ENCODE data around the gene MAPK9. TPM values are rescaled to one million over a fixed set of nuclear protein-coding genes. Genes with fewer than 3 reads are reported as not detected.

The MAPK9 gene
- total RNA-seq, 1 donor from 2014 or later: 34.6 TPM

- H3K27me3 Mint-ChIP-seq (ENCODE audit: low read depth): no peaks in the 10 kb centered on the region
- no peak for DNase-seq (ENCODE audit: low spot score)
- no peak overlapping the region for H3K4me3 Mint-ChIP-seq (ENCODE audit: unreplicated experiment)
- TF ChIP-seq CTCF (IDR thresholded peaks at IDR 0.05): no peak
- no peaks in the 10 kb centered on the region for H3K4me1 Mint-ChIP-seq (ENCODE audit: low read depth)
- H3K36me3 Mint-ChIP-seq (ENCODE audit: low read depth): peaks cover 30% of the 10 kb centered on the region
- no peak overlapping the region for H3K27ac Mint-ChIP-seq (ENCODE audit: unreplicated experiment)
- peaks cover 56% of the 10 kb centered on the region for H3K9me3 Mint-ChIP-seq (ENCODE audit: low read depth)
Observed at GRCh38 chr5:180222056-180222455, 69.8 kb downstream of the MAPK9 start.

- no peak for DNase-seq (ENCODE audit: low spot score)
- Mint-ChIP-seq H3K27ac (ENCODE audit: unreplicated experiment) (no peak overlapping the region), H3K36me3 (ENCODE audit: low read depth) (peaks cover 15% of the 10 kb centered on the region), H3K4me1 (ENCODE audit: low read depth) (no peaks in the 10 kb centered on the region), H3K4me3 (ENCODE audit: unreplicated experiment) (no peak overlapping the region), H3K27me3 (ENCODE audit: low read depth) (peaks cover under 1% of the 10 kb centered on the region), H3K9me3 (ENCODE audit: low read depth) (peaks cover 37% of the 10 kb centered on the region)
- no peak for TF ChIP-seq CTCF (IDR thresholded peaks at IDR 0.05)
Observed at GRCh38 chr5:180217797-180218196, 74.1 kb downstream of the MAPK9 start.

GRCh38 chr5:180216646-180217171, 75.2 kb downstream of the MAPK9 start:
- peaks cover 6% of the 10 kb centered on the region for H3K27me3 Mint-ChIP-seq (ENCODE audit: low read depth)
- TF ChIP-seq CTCF (IDR thresholded peaks at IDR 0.05): no peak
- peaks cover 11% of the 10 kb centered on the region for H3K36me3 Mint-ChIP-seq (ENCODE audit: low read depth)
- H3K4me1 Mint-ChIP-seq (ENCODE audit: low read depth): no peaks in the 10 kb centered on the region
- H3K27ac Mint-ChIP-seq (ENCODE audit: unreplicated experiment): no peak overlapping the region
- H3K9me3 Mint-ChIP-seq (ENCODE audit: low read depth): peaks cover 29% of the 10 kb centered on the region
- DNase-seq (ENCODE audit: low spot score): no peak
- no peak overlapping the region for H3K4me3 Mint-ChIP-seq (ENCODE audit: unreplicated experiment)

- Mint-ChIP-seq H3K36me3 (ENCODE audit: low read depth) (peaks cover 11% of the 10 kb centered on the region), H3K4me3 (ENCODE audit: unreplicated experiment) (no peak overlapping the region), H3K27me3 (ENCODE audit: low read depth) (peaks cover 6% of the 10 kb centered on the region), H3K4me1 (ENCODE audit: low read depth) (no peaks in the 10 kb centered on the region), H3K27ac (ENCODE audit: unreplicated experiment) (no peak overlapping the region), H3K9me3 (ENCODE audit: low read depth) (peaks cover 29% of the 10 kb centered on the region)
- TF ChIP-seq CTCF (IDR thresholded peaks at IDR 0.05): no peak
- no peak for DNase-seq (ENCODE audit: low spot score)
Observed at GRCh38 chr5:180215783-180216630, 75.9 kb downstream of the MAPK9 start.

DNA sequence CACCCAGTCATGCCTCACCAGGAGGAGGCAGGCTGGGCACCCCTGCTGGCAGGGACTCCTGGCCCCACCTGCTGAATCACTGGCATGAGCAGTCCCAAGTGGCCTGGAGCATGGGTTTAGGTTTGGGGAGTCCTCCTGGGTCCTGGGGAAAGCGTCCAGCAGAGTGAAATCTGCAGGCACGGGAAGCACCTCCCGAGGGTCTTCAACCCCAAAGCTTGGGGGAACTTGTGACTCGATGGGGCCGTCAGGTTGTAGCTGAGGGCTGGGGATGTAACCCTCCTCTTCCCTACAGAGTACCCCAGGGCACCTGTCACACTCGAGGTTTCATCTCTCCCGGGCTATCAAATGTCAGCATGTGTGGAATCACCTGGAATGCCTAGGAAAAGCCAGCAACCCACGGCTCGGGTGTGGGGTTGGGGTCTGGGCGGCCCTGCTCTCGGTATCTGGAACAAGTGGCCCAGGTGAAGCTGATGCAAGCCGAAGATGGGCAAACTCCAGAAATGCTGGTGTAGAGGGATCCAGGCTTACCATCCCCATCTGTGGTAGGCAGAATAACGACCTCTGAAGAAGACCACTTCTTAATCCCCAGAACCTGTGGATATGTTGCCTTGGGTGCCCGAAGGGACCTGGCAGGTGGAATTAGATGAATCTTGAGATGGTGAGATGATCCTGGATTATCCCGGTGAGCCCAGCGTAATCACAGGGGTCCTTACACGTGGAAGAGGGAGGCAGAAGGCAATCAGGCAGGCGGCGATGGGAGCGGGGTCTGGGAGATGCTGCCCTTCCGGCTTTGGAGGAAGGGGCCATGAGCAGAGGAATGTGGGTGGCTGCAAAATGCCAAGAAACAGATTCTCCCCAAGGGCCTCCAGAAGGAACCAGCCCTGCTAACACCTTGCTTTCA, 76.8 kb downstream of the MAPK9 start:
- peaks cover 6% of the 10 kb centered on the region for H3K27me3 Mint-ChIP-seq (ENCODE audit: low read depth)
- H3K4me1 Mint-ChIP-seq (ENCODE audit: low read depth): no peaks in the 10 kb centered on the region
- H3K36me3 Mint-ChIP-seq (ENCODE audit: low read depth): peaks cover 9% of the 10 kb centered on the region
- no peak overlapping the region for H3K27ac Mint-ChIP-seq (ENCODE audit: unreplicated experiment)
- no peak for TF ChIP-seq CTCF (IDR thresholded peaks at IDR 0.05)
- peaks cover 26% of the 10 kb centered on the region for H3K9me3 Mint-ChIP-seq (ENCODE audit: low read depth)
- no peak overlapping the region for H3K4me3 Mint-ChIP-seq (ENCODE audit: unreplicated experiment)
- DNase-seq (ENCODE audit: low spot score): no peak
